Mucosa of descending colon (tissue), 3 donors: Measurements from ENCODE around the gene PLD1. TPM values are rescaled to one million over a fixed set of nuclear protein-coding genes. Genes with fewer than 3 reads are reported as not detected.

ENCODE experiments used
- ATAC-seq: fragments of 200-7000 bp; cut with Tn5 transposase; one replicate; pipeline ENCODE4 v1.9.1; 2020; ENCODE audit warnings: mild to moderate bottlenecking, moderate library complexity
- DNase-seq, 3 donors: peaks; one replicate each; pipeline ENCODE4 v3.0.0-alpha.2; 2020
- H3K36me3 ChIP-seq: fragments of 200-600 bp; one replicate; pipeline ENCODE4 v1.8.0; 2021; ENCODE audit warnings: low read depth, mild to moderate bottlenecking
- H3K4me1 ChIP-seq: fragments of 200-600 bp; one replicate; pipeline ENCODE4 v1.8.0; 2021; ENCODE audit warnings: low read depth, mild to moderate bottlenecking
- H3K4me3 ChIP-seq: fragments of 200-600 bp; one replicate; pipeline ENCODE4 v1.8.0; 2021; ENCODE audit warnings: mild to moderate bottlenecking
- H3K9me3 ChIP-seq: fragments of 200-600 bp; one replicate; pipeline ENCODE4 v1.8.0; 2021; ENCODE audit warnings: mild to moderate bottlenecking
- CTCF ChIP-seq: fragments of 200-600 bp; IDR thresholded peaks from one replicate; pipeline ENCODE4 v1.8.0; 2022; ENCODE audit warnings: antibody characterized with exemption, mild to moderate bottlenecking
- intact Hi-C, 2 donors: fragments of 100-400 bp; cut with DNase I in 1 of 2; cut with micrococcal nuclease in 1 of 2; formaldehyde crosslinking; loops; one replicate each; pipeline versions ENCODE4 v1.11.0 to v1.11.1; 2022; cut with DNase I, micrococcal nuclease
- total RNA-seq, 3 donors: library from RNA; stranded (reverse); fragmentation: NEBNext Ultra II Directional in 2 of 3; extraction: Animal tissue kit (Norgen Biotek cat#: 25700) in 2 of 3; gene quantifications; one replicate each; pipeline versions ENCODE4 v1.2.1 to v1.2.4, GENCODE V29; 2021 to 2023
- donor health status: DM: no; HTN: no; CAD: no; lungs with moderate emphysema.
- donor health status: DM: no; HTN: no; CAD: no.
- donor health status: DM: no; HTN: yes; CAD: no.

PLD1 gene
- total RNA-seq, 3 donors from 2014 or later: 46.6 to 105 (median 65.1) TPM

GRCh38 chr3:171615281-171615680, 195.0 kb downstream of the PLD1 start:
- no peaks in the 10 kb centered on the region for H3K9me3 ChIP-seq
- H3K36me3 ChIP-seq: no peaks in the 10 kb centered on the region
- TF ChIP-seq CTCF: no peak
- intact Hi-C loops: no loop called here
- no peak overlapping the region for H3K4me3 ChIP-seq
- DNase-seq (no peak), ATAC-seq (no peak)
- H3K4me1 ChIP-seq: no peaks in the 10 kb centered on the region

- Histone ChIP-seq H3K36me3 (no peaks in the 10 kb centered on the region), H3K4me1 (no peaks in the 10 kb centered on the region), H3K4me3 (no peak overlapping the region), H3K9me3 (no peaks in the 10 kb centered on the region)
- TF ChIP-seq CTCF: no peak
- intact Hi-C loops: no loop called here
- ATAC-seq: no peak
- DNase-seq: no peak
Measured at GRCh38 chr3:171614318-171614921, 195.9 kb downstream of the PLD1 start.

GRCh38 chr3:171607452-171607851, 202.8 kb downstream of the PLD1 start:
- no peak for ATAC-seq
- TF ChIP-seq CTCF: no peak
- intact Hi-C loops: no loop called here
- DNase-seq: no peak
- Histone ChIP-seq H3K36me3 (no peaks in the 10 kb centered on the region), H3K9me3 (no peaks in the 10 kb centered on the region), H3K4me1 (no peaks in the 10 kb centered on the region), H3K4me3 (no peak overlapping the region)

- intact Hi-C loops: no loop called here
- H3K9me3 ChIP-seq: no peaks in the 10 kb centered on the region
- TF ChIP-seq CTCF: no peak
- no peaks in the 10 kb centered on the region for H3K4me1 ChIP-seq
- DNase-seq (no peak), ATAC-seq (no peak)
- no peak overlapping the region for H3K4me3 ChIP-seq
- no peaks in the 10 kb centered on the region for H3K36me3 ChIP-seq
Measured at GRCh38 chr3:171606151-171606751, 204.0 kb downstream of the PLD1 start.

- ATAC-seq (no peak), DNase-seq (no peak)
- Histone ChIP-seq H3K36me3 (no peaks in the 10 kb centered on the region), H3K4me1 (no peaks in the 10 kb centered on the region), H3K9me3 (no peaks in the 10 kb centered on the region), H3K4me3 (no peak overlapping the region)
- TF ChIP-seq CTCF: no peak
- intact Hi-C loops: no loop called here
Measured at GRCh38 chr3:171604370-171604769, 205.9 kb downstream of the PLD1 start.
